Esophagus mucosa (tissue), 1 donor: ENCODE results near the gene CCDC6. TPM values are rescaled to one million over a fixed set of nuclear protein-coding genes. Genes with fewer than 3 reads are reported as not detected.
"Not testable (repeated sequence)": the region's sequence is repeated elsewhere in the genome, so short reads cannot be mapped to it uniquely, and the experiment has no call there.

ENCODE experiments used
- ATAC-seq: fragments of 200-7000 bp; cut with Tn5 transposase; one replicate; pipeline ENCODE4 v1.9.1; 2020
- total RNA-seq: library from RNA; stranded (reverse); gene quantifications from one replicate; pipeline ENCODE4 v1.2.4, GENCODE V29; 2023
- donor health status: DM: yes; HTN: yes; CAD: no.

CCDC6 gene
- total RNA-seq, 1 donor from 2014 or later, result 56.8 TPM

DNA sequence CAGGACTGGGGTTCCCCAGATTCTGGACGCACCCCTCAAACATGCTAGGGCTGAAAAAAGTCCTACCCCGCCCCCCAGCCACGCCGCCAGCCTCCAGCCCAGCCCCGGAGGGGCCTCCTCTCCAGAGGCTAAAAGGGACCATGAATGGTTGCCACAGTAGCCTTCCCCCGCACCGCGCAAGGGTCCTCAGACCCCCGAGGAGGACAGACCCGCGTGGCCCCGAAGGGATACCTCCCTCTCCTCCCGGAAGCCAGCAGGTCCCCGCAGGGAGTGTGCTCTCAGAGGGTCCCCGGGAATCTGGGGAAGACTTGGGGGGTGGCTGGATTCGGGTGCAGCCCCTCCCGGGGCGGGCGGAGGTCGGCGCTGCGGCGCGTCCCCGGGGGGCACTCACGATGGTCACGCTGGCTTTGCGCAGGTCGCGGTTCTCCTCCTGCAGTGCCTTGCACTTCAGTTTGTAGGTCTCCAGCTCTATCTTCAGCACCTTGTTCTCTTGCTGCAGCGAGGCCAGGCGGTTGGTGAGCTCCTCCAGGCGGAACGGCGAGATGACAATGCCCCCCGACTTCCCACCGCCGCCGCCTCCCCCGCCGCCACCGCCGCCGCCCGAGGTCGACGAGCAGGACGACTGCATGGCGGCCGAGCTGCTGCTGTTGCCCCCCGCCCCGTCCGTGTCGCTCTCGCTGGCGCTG lies 482 bp downstream of the CCDC6 start:
- peak; percentile 2 for ATAC-seq

DNA sequence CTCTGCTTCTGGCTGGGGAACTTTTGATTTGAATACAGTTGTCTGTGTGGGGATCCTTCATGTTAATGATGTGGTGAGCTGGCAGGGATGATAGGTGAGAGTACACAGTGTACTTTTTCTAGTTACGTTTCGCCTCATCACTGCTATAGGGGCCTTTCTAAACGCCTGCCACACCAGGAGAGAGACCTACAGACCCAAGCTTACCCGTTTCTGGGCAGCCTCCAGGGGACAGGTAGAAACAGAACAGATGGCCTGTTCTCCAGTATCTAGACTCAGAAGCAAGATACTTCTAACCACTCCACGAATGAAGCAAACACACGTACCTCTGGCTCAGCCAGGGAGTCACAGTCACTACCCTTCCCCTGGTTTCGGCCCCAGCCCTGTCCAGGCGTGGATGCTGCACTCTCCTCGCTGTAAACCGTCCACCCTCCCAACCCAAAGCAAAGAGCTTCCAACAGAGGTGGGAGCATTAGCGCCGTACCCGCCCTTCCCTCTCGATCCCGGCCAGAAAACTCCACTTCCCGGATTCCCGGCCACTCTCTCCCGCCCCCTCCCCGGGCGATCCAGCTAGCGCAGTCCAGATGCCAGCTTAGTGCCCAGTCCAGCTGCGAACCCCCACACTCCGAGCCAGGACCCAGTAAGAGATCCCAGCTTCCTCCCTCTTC lies 1.2 kb downstream of the CCDC6 start:
- peak; percentile 6 for ATAC-seq

DNA sequence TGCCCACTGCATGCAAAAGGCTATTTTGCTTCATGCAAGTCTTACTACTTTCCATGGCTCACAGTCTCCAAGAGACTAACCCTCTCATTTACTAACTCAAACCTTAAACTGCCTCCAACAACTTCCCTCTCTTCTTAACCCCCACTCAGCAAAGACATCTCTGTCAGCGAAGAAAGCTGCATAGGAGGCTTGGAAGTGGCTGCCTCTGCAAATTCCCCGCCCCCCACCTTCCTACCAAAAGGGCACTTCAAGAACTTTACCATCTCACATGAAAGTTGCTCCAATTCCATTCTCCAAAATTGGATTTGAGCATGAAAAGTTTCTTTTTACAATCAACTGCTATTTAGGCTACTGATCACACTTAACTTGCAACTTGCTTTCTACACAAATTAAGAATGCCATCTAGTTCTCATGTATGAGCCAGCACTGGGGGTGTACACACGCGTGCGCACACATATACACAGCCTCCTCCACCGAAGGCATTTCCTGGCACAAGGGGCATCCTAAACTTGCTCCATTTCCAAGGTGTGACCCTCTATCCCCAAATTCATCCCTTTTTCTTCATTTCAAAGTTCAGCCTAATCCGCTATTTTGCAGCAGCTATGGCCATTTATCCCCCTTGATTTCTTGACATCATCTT lies 1.8 kb downstream of the CCDC6 start:
- no peak for ATAC-seq

DNA sequence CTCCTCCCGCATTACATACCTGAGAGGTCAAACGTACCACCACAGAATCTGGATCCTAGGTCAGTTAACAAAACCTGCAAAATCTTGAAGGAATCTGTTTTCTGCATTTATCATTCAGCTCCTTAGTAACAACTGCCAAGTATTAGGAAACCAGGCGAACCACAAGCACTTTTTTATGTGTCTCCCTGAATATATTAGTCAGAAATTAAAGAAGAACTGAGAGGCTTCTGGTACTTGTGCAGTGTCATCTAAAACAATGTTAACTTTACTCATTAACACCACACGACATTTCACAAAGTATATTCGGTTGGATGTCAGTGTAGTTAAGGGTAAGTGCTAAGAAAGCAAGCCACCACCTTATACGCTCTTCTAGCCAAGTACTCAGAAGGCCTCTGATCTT lies 2.5 kb downstream of the CCDC6 start:
- ATAC-seq, result no peak

DNA sequence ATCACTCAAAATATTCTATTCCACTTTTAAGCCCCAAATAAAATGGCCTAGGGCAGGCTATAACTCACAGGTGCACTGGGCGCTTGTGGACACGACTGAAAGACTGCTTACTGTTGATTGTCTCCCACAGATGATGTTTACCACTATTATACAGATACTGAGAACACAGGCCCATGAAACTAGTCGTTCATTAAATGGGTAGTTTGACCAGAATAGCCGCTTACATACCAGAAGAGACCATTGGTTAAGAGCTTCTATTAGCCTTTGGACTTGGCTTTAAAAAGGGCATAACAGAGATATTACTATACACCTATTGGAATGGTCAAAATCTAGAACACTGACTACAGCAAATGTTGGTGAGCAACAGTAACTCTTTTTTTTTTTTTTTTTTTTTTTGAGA lies 4.3 kb downstream of the CCDC6 start:
- no peak for ATAC-seq

DNA sequence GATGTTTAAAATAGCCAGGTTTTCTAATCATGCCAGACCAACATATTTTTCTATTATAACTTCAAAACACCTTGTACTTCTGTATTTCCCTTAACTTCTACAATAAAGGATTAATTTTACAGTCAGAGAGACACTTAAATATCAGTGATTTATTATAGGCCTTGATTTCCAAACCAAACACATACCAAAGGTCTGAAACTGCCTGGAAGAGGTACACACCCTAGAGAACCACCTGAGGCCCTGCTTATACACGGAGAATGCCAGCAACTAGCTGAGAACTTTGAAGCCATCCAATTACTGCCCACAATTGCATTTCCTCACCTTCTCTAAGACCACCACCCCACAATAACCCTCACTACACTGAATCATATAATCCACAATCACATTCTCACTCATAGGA lies 4.9 kb downstream of the CCDC6 start:
- ATAC-seq, result peak; percentile 40

DNA sequence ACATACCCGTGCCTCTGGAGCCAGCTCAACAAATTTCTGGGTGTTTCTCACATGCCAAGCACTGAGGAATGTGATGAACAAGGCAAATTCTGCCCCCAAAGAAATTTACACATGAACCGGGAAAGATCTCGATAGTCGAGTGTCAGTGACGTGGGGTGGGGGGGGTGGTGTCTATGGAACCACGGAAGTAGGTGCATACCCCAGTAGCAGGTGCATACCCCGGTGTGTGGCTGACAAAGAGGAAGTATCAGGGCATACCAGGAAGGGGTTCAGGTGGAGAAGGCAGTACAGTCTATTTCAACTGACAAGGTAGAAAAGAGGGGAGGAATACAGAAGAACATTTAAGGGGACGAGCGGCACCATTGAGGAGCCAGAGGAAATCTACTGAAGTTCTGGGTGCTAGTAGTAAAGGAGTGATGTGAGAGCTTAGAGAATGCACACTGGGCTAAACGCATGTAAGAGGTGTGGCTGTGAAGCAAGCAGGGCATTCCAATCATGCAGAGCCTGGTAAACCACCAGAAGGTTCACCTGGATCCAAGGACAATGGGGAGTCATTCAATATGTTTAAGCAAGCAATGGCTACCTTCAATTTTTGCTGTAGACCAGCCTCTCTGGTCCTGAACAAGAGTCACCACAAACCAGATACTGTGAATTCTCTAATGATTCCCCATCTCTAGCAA lies 6.2 kb downstream of the CCDC6 start:
- ATAC-seq, result peak; percentile 75

DNA sequence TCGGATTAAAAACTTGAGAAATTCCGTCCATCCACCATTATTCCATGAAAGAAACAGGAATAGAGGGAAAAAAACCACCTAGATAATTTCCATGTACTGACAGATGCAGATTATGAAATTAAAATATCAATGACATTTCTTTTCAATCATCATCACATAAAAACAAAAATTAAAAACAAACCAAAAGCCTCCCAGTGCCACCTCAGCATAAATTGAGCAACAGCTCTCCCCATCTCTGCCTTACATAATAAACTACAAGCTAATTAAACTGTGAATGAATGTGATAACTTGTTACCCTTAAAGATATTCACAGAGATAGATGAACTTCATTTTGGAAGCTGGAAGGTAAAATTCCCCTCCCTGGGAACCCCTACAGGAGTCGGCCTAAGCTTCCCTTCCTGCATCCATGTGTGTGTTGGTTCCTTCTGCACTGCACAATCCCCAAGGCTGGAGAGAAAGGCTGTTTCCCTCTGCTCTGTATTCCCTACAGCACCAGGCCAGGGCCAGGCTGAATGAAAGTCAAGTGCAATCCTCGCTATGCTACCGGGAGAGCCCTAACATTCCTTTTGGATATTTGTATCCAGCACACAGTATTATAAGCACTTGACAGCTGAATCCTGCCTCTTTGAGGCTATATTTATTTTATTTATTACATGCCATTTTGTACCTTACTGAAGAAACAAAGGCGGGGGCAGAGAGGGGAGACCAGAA lies 8.1 kb downstream of the CCDC6 start:
- no peak for ATAC-seq

DNA sequence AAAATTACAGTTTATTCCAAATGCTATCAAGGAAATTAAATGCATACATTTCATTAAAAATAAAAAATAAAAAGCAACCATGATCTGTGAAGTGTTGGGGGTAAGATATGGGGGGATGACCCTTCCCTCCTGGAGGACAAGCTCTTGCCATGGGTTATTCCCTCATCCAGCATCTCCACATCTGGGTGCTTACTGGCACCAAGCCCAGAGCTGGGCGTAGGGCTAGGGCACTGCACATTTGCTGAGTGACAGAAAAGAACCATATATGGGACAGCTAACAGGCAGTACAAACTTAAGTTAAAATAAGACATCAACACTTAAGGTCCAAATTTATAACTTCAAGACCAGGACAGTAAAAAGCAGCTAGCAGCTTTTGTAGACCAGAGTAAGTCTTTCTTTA lies 10.2 kb downstream of the CCDC6 start:
- ATAC-seq, result no peak

DNA sequence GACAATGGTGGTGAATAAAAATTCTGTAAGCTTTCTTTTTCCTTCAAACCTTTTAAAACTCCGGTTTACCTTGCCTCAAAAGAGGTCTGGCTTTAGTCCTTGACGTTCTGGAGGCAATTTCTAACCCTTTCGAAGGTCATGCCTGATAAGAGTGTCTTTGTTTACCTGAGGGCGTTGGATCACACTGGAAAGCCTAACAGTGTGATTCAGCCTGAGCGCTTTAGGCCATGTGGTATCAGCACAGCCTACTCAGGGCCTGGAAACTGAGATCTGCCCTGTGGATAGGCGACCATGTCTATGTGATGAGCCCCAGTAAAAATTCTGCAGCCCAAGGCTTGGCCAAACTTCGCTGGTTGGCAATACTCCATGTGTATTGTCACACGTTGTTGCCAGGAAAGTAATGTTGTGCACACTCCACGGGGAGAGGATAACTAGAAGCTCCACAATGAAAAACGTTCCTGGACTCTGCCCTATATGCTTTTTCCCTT lies 10.7 kb downstream of the CCDC6 start:
- no peak for ATAC-seq

DNA sequence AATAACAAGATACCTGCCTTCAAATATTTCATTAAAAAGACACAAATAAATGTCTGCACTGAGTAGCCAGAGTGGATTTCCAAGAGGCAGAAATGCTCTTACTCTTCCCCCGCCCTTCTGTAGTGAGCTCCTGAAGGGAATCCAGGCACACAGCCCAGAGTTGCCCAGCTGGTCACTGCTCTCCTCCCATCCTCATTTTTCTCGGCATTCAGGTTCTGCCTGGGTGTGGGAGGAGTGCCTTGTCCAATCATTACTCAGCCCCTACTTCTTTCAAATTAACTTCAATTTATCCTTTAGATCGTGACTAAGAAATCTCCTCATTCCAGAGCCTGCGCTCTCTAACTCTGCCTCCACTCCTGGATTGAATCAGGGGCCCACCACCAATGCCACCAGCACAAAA lies 12.2 kb downstream of the CCDC6 start:
- peak; percentile 94 for ATAC-seq

DNA sequence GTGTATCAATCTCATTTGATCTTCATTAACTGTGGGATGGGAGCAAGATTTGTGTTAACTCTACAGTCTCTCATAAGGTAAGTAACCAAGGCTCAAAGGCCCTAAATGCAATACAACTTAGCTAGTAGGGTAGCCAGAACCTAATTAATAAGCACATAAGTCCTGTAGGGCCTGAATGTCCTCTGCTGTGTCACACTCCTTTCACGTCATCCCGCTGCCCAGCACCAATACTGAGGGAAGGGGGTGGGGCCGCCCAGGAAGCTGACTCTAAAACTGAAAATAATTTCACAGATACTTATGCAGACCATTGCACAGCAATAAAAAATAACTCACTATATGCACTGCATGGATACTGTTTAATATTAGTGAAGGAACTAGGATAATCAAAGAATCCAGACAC lies 13.7 kb downstream of the CCDC6 start:
- ATAC-seq, result peak; percentile 56

DNA sequence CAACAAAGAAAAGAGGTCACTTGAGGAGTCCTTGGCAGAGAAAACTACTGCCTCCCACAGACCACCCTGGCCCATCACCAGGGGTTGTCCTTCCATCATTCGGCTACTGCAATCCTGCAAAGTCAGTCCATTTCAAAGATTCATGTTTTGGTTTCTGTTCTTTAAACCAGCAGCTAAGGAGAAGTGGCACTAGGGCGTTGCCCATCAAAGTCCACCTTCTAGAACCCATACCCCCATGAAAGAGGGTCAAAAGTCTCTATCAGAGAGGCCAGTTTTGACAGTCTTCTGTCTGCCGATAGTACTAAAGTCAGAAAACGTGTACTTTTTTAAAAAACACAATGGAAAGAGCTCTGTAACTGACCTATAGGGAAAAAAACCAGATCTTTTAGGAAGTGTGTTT lies 14.4 kb downstream of the CCDC6 start:
- ATAC-seq, result no peak

DNA sequence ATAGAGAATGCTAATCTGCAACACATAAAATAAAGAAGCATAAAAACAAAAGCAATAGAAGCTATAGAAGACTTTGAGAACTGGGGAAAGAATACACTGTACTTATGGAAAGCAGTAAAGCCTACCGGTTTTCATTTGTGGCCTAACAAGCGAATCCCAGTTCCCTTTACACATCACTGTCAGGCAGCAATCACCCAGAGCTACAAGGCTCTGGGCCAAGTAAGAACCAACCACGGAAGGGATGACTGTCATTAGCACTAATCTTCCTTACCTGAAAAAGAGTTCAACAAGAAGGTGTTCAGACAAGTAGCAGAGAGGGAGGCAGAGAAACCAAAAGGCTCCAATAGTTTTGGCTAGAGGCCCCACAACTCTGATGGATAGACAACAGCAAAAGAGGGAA lies 15.0 kb downstream of the CCDC6 start:
- ATAC-seq, result peak; percentile 75

DNA sequence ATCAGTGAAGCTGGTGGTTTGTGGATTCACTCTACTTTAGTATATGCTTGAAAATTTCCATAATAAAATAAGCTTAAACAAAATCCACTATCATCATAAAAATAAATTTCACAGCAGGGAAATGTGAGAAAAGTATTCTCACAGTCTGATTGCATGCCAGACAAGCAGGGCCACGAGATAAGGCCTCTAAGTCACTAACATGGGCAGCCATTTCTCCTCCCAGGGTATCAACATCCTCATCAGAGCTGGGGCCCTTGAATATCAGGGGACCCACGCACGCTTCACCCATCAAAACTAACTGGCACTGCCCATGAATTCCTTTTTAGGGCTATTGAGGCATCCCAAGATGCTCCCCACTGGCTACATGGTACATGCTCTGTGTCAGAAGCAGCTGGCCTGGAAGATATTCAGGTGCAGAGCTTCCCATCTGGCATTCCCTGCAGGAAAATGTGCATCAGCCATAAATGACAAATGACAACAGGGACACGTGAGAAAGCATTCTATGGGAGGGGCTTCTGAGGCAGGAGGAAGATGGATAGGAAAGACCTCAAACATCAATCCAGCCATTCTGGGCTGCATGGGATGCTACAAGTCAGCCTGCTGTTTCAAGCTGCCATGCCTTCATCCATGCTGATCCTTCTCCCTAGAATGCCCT lies 17.4 kb downstream of the CCDC6 start:
- no peak for ATAC-seq

DNA sequence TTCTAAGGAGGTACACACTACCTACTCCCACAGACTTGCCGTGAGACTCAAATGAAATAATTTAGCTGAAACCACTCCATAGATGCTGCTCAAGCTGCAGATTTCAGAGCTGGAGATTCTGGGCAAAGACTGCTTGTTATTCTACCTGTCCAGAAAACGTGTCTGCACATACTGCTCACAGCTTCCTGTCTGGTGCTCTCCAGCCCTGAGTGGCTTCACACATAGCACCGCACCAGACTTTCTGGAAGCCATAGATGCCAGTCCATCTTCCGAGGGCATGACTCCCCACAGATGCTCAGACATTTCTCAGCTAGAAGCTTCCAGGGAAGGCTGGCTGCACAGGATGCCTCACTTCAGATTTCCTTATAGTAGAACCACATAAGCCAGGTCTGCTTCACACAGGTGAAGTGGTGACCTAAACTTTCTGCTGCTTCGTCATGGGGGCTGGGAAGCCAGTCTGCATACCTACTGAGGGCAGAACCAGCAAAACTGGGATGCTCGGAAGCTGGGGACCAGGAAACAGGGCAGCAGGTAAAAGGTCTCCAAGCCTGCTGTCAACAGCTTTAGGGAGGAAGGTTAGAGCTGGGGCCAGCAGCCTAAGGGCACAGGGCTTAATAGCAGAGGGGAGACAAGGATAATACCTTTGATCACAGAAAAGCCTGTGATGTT lies 18.2 kb downstream of the CCDC6 start:
- peak; percentile 59 for ATAC-seq

DNA sequence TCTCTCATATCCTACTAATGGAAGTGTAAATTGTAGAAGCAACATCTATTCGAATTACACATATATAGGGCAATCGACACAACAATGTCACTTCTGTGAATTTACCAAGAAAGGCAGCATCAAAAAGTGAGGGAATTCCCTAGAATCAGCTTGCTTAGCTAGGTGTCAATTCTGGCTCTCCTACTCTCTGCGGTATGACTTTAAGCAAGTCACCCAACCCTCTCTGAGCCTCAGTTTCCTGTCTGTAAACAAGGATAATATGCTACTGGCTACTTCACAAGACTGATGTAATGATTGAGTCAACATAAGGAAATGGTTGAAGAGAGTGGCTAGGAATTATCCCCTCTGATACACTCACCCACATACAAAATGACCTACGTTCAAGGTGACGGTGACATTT lies 19.4 kb downstream of the CCDC6 start:
- peak; percentile 57 for ATAC-seq

DNA sequence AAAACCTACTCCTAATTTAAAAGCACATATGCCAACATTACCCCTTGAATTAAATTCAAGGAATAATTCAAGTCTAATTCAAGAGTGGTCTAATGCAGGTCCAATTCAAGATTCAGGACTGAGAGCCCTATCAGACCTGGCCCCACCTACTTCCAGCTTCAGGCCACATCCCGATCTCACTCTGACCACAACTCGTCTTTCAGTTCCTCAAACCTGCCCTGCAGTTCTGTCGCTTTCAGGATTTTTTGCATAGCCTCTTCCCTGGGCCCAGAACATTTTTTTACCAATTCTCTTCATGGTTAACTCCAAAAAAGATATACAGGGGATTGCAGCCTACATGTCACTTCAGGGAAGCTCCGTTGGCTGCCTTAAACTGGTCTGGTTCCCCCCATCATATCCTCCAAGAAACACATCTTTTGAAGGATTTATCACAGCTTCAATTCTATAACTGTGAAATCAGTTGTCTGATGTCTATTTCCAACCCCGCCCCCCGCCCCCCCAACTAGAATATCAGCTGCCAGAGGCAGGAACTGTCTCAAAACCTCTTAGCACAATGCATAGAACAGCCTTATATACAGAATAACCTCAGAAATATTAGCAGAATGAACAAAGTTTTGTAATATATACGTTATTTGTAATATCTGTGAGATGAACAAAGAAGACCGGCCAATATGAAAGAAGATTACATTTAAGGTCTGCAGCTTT lies 20.8 kb downstream of the CCDC6 start:
- no peak for ATAC-seq

DNA sequence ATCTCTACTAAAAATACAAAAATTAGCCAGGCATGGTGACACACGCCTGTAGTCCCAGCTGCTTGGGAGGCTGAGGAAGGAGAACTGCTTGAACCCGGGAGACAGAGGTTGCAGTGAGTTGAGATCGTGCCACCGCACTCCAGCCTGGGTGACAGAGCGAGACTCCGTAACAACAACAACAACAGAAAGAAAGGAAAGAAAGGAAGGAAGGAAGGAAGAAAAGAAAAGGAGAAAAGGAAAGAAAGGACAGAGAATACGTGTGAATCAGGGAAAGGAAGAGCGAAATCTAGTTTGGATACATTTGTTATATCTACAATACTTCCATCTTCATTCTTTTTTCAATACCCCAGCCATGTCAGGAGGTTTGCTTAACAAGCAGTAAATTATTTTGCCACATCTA lies 21.5 kb downstream of the CCDC6 start:
- not testable (repeated sequence) for ATAC-seq

DNA sequence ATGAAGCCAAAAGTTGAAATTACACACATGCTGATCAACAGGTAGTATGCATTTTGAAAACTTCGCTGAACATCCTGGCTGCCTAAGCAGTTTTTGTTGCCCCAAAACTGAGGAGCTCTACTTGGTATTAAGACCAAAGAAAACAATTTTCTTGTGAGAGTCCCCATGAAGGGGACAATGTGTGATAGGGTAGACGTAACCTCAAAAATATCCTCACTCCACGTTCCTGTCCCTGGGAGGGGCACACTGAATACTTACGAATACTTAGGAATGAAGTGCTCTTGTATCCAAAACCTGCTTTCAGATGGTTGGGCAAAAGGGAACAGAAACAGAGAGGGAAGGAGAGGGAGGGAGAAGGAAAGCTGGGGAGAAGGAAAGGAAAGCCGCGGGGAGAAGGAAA lies 24.7 kb downstream of the CCDC6 start:
- ATAC-seq, result no peak

DNA sequence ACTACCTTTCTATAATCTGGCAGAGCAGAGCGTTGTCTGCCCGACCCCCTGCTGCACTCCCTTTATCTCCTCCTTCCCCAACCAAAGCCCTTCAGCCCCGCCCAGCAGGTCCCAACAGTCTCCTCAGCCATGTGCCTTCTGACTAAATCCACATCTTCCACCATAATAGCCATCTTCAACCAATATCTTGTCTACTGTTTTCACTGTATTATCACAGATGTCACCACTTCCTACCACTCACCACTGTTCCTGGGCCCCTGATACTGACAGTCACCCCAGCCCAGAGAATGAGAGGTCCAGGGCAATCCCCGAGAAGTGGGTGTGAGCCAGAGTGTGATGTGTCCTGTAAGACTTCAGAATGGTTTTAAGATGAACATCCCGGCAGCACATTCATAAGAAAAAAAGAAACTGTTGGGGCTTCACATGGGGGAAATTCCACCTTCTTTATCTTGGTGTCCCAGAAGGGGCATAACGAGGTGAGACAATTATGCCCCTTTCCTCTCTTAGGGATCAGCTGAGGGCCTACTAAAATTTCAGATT lies 25.3 kb downstream of the CCDC6 start:
- ATAC-seq, result no peak
